Activated CD8-positive, alpha-beta memory T cell treated with anti-CD3 and anti-CD28 coated beads, Interleukin-2, amount 10 ng/mL, durations not matched to agents 7 days and 5 days (primary cell): ENCODE data around the gene HNRNPA3. TPM values are rescaled to one million over a fixed set of nuclear protein-coding genes. Genes with fewer than 3 reads are reported as not detected.

ENCODE experiments used
- microRNA-seq: library from miRNA; unstranded; fragments of <30 nt; microRNA quantifications from one replicate; pipeline ENCODE4 v1.2.0, GENCODE V29; 2022
- total RNA-seq, 2 experiments: library from RNA; stranded (reverse); gene quantifications; one replicate each; pipeline ENCODE4 v1.2.3, GENCODE V29; 2021

Gene HNRNPA3
- total RNA-seq, 2 experiments from 2014 or later = 298 to 320 TPM

Small RNAs within 50 kb of the gene (microRNA-seq; reads per million reads assigned to microRNA genes)
- gene MIR3128 = not detected

Other genes starting within 250 kb of the HNRNPA3 start
- 10 to 100 TPM; 56.5 to 58.9 TPM for gene NFE2L2, start 51.9 kb downstream of the HNRNPA3 start, total RNA-seq
- gene AGPS, start 180.0 kb downstream of the HNRNPA3 start, total RNA-seq = 10 to 100 TPM; 58.5 to 60.9 TPM